ENCODE data around the gene KIFC3.
"Not testable (repeated sequence)": the region's sequence is repeated elsewhere in the genome, so short reads cannot be mapped to it uniquely, and the experiment has no call there.

The KIFC3 gene

DNA sequence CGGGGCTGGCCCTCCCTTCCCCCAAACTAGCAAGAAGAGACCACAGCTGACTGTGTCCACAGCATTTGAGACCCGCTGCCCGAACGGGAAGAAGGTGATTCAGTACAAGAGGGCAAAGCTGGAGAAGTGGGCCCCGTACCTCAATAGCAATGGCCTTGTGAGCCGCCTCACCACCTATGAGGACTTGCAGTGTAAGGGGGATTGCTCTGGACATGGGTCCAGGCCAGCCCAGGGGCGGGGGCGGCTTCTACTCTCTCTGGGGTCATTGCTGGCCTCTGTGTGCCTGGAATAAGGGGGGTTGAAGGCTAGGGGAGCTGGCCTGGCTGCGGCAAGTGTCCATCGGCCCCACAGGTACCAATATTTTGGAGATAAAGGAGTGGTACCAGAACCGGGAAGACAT, 79.6 kb downstream of the KIFC3 start:
- DNase-seq (ENCODE audit: low read depth in 2 of 2), result no peak

DNA sequence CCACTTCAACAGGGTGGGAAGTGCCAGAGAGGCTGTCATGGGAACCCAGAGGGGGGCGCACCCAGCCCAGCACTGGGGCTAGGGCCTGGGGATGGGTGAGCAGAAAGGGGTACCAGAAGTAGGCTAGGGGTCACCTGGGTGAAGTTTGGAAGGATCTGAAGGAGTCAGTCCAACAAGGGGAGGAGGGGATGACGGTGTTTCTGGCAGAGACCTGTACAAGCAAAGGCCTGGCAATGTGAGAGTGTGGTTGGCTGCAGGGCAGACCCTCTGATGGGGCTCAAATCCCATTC, 80.1 kb downstream of the KIFC3 start:
- no peak for DNase-seq (ENCODE audit: low read depth in 2 of 2)

DNA sequence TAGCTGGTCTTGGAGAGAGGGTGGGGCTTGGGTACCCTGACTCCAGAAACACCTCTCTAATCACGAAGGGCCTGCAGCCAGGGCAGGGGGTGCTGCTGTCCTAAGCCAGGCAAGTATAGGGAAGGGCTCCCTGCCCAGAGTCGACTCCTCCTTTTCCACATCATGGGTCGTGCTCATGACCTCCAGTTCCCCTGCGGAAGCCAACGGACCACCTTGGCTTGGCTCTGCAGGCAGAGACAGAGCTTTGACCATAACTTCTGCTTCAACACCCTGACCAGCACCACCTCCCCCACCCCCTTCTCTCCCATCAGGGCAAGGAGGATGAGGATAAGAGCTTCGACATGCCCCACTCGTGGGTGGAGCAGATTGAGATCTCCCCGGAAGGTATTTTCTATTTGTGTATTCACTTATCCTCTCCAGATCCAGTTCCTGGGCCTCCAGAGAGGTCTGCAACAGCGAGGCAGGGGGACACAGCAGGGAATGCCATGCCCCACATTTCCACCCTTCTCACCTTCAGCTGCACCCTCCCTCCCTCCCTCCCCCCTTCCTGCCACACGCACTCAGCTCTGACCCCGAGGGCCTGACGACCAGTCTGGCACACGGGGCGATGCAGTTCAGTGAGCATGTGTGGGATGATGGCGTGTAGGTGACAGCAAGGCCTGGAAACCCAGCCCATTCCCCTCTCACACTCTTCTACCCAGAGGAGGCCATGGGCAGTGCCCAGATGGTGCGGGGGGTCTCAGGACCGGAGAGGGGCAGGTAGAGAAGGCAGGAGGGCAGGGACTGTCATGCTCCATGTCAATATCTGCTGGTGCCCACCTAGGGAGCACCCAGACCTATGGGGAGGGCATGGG, 80.7 kb downstream of the KIFC3 start:
- DNase-seq (ENCODE audit: low read depth in 2 of 2), result no peak

DNA sequence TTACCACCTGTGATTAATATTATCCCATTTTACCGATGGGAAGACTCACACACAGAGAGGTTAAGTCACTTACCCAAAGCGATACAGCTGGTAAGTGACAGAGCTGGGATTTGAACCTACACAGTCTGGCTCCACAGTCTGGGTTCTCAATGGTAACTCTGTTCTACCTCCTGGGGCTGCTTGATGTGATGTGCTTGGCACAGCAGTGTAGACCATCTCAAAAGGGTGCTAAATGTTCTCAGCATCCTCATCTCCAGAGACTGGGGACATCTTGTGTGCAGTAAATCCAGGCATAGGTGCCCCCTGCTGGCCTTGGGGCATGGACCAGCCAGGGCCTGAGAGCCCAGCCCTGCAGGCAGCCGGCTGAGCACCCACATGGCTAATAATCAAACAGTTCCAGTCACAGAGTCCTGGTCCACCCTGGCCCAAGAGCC, 82.1 kb downstream of the KIFC3 start:
- no peak for DNase-seq (ENCODE audit: low read depth in 2 of 2)

DNA sequence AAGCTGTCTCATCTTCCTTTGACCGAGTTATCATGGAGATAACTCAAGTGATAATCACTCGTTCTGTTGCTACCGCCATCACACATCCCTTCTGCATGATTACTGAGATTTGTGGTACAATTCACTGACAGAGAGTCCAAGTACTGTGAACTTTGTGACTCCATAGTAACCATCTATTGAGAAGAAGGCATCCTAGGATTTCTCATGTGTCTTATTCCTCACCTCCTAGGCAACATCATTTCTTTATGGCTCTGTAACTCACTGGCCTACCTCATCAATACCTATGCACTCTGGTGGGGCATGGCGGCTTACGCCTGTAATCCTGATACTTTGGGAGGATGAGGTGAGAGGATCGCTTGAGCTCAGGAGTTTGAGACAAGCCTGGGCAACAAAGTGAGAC, 88.2 kb downstream of the KIFC3 start:
- no peak for DNase-seq (ENCODE audit: low read depth in 2 of 2)

DNA sequence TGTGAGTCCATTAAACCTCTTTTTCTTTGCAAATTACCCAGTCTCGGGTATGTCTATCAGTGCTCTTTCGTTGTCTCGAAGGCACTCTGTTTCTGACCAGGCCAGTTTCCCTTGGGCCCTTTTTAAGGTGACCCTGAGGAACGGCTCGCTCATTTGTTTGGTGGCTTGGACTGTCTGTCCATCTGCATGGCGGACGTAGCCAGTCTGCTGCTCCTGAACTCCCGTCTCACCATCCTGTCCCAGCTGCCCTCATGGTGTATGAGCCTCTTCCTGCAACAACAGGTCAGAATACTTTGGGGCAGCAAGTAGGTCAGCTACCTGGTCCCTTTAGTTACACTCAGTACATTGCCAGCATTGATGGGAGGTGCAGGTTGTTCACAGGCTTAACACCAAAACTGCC, 88.7 kb downstream of the KIFC3 start:
- DNase-seq (ENCODE audit: low read depth in 2 of 2), result no peak

DNA sequence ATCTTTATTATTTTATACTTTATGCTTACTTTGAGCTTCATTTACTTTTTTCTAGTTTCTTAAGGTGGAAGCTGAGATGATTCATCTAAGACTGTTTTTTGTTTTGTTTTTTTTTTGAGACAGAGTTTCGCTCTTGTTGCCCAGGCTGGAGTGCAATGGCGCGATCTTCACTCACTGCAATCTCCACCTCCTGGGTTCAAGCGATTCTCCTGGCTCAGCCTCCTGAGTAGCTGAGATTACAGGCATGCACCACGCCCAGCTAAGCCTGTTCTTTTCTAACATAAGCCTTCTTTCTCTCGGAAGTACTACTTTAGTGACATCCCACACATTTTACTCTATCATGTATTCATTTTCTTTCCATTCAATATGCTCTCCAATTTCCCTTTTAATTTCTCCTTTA, 89.7 kb downstream of the KIFC3 start:
- DNase-seq (ENCODE audit: low read depth in 2 of 2), result not testable (repeated sequence)

DNA sequence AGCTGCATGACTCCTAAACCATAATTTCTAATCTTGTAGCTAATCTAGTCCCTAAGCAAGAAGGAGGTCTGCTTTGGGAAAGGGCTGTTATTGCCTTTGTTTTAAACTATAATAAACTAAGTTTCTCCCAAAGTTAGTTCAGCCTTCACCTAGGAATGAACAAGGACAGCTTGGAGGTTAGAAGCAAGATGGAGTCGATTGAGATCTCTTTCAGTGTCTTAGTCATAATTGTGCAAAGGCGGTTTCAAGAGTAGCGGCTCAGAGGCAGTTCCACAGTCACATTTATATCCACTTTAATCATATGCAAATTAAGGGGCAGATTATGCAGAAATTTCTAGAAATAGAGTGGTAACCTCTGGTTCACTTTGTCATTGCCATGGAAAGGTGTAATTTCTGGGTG, 90.3 kb downstream of the KIFC3 start:
- no peak for DNase-seq (ENCODE audit: low read depth in 2 of 2)

DNA sequence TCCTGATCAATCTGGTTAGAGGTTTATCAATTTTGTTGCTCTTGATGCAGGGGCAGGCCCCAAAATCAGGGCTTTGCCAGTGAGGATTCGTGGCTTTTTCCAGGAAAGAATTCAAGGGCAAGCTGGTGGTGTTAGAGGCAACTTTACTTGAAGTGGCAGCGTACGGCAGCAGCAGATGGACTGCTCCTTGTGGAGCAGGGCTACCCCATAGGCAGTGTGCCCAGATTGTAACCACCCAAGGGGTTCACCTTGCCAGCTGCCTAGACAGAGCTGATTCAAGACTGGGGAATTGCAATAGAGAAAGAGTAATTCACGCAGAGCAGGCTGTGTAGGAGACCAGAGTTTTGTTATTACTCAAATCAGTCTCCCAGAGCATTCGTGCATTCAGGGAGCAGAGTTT, 90.9 kb downstream of the KIFC3 start:
- no peak for DNase-seq (ENCODE audit: low read depth in 2 of 2)

DNA sequence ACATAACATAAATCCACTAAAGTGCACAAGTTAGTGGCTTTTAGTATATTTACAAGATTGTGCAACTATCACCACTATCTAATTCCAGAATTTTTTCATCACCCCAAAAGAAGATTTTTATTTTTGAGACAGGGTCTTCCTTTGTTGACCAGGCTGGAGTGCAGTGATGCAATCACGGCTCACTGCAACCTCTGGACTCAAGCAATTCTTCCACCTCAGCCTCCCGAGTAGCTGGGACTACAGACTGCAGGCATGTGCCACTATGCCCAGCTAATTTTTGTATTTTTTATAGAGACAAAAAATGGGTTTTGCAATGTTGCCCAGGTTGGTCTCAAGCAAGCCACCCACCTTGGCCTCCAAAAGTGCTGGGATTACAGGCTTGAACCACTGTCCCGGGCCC, 92.6 kb downstream of the KIFC3 start:
- no peak for DNase-seq (ENCODE audit: low read depth in 2 of 2)
